ENCODE data around the gene ZNF460.
"Not testable (repeated sequence)": the region's sequence is repeated elsewhere in the genome, so short reads cannot be mapped to it uniquely, and the experiment has no call there.

The ZNF460 gene

GRCh38 chr19:57242821-57243220 is 37.5 kb upstream of the ZNF460 start:
- H3K4me3 ChIP-seq (ENCODE audit: low read depth, low read length) = no peak overlapping the region
- no peak for DNase-seq (ENCODE audit: low read depth)
- TF ChIP-seq CTCF (IDR thresholded peaks at IDR 0.05; ENCODE audit: control insufficient read depth, extremely low read depth, insufficient read depth) = no peak

GRCh38 chr19:57244513-57244912 is 35.8 kb upstream of the ZNF460 start:
- no peak for TF ChIP-seq CTCF (IDR thresholded peaks at IDR 0.05; ENCODE audit: control insufficient read depth, extremely low read depth, insufficient read depth)
- H3K4me3 ChIP-seq (ENCODE audit: low read depth, low read length) = no peak overlapping the region
- DNase-seq (ENCODE audit: low read depth) = no peak

- DNase-seq (ENCODE audit: low read depth) = no peak
- no peak overlapping the region for H3K4me3 ChIP-seq (ENCODE audit: low read depth, low read length)
- TF ChIP-seq CTCF (IDR thresholded peaks at IDR 0.05; ENCODE audit: control insufficient read depth, extremely low read depth, insufficient read depth) = no peak
Observed at GRCh38 chr19:57245066-57245465, 35.2 kb upstream of the ZNF460 start.

GRCh38 chr19:57245959-57246358 is 34.3 kb upstream of the ZNF460 start:
- no peak overlapping the region for H3K4me3 ChIP-seq (ENCODE audit: low read depth, low read length)
- DNase-seq (ENCODE audit: low read depth) = no peak
- no peak for TF ChIP-seq CTCF (IDR thresholded peaks at IDR 0.05; ENCODE audit: control insufficient read depth, extremely low read depth, insufficient read depth)

- H3K4me3 ChIP-seq (ENCODE audit: low read depth, low read length) = no peak overlapping the region
- TF ChIP-seq CTCF (IDR thresholded peaks at IDR 0.05; ENCODE audit: control insufficient read depth, extremely low read depth, insufficient read depth) = no peak
- DNase-seq (ENCODE audit: low read depth) = no peak
Observed at GRCh38 chr19:57248646-57249045, 31.6 kb upstream of the ZNF460 start.

- H3K4me3 ChIP-seq (ENCODE audit: low read depth, low read length) = no peak overlapping the region
- no peak for DNase-seq (ENCODE audit: low read depth)
- no peak for TF ChIP-seq CTCF (IDR thresholded peaks at IDR 0.05; ENCODE audit: control insufficient read depth, extremely low read depth, insufficient read depth)
Observed at GRCh38 chr19:57249329-57249728, 31.0 kb upstream of the ZNF460 start.

- DNase-seq (ENCODE audit: low read depth); H3K4me3 ChIP-seq (ENCODE audit: low read depth, low read length): not testable (repeated sequence)
Observed at GRCh38 chr19:57253767-57254166, 26.5 kb upstream of the ZNF460 start.

GRCh38 chr19:57262044-57262443 is 18.2 kb upstream of the ZNF460 start:
- no peak for DNase-seq (ENCODE audit: low read depth)
- H3K4me3 ChIP-seq (ENCODE audit: low read depth, low read length) = no peak overlapping the region
- TF ChIP-seq CTCF (IDR thresholded peaks at IDR 0.05; ENCODE audit: control insufficient read depth, extremely low read depth, insufficient read depth) = no peak
